Activated naive CD4-positive, alpha-beta T cell treated with anti-CD3 and anti-CD28 coated beads for 36 hours (primary cell): Measurements from ENCODE around the gene LGALS16. TPM values are rescaled to one million over a fixed set of nuclear protein-coding genes. Genes with fewer than 3 reads are reported as not detected.
"Not testable (repeated sequence)": the region's sequence is repeated elsewhere in the genome, so short reads cannot be mapped to it uniquely, and the experiment has no call there.

Source experiments
- CTCF ChIA-PET: fragments of 350-600 bp; sonication (Branson Sonifier 250); formaldehyde crosslinking; loops from one replicate; lab custom pipeline; 2021; ENCODE audit warnings: antibody characterized with exemption; lab: Charles Lee
- DNase-seq: peaks from one replicate; pipeline ENCODE4 v3.0.0-alpha.2; 2020
- H3K27ac Mint-ChIP-seq: one replicate; pipeline ENCODE4 v1.8.0; 2021; ENCODE audit warnings: mild to moderate bottlenecking, mixed read lengths
- H3K27me3 Mint-ChIP-seq: one replicate; pipeline ENCODE4 v1.8.0; 2021; ENCODE audit warnings: low read depth, mixed read lengths
- H3K36me3 Mint-ChIP-seq: one replicate; pipeline ENCODE4 v1.8.0; 2021; ENCODE audit warnings: low read depth, mixed read lengths
- H3K4me1 Mint-ChIP-seq: one replicate; pipeline ENCODE4 v1.8.0; 2021; ENCODE audit warnings: low read depth, mixed read lengths
- H3K4me3 Mint-ChIP-seq: one replicate; pipeline ENCODE4 v1.8.0; 2021; ENCODE audit warnings: mild to moderate bottlenecking, moderate library complexity, mixed read lengths
- H3K9me3 Mint-ChIP-seq: one replicate; pipeline ENCODE4 v1.8.0; 2021; ENCODE audit warnings: mixed read lengths
- intact Hi-C: fragments of 100-400 bp; cut with micrococcal nuclease; formaldehyde crosslinking; loops from one replicate; pipeline ENCODE4 v1.15.1; 2023
- total RNA-seq, 2 experiments: library from RNA; stranded (reverse); gene quantifications; one replicate each; pipeline ENCODE4 v1.2.3, GENCODE V29; 2021

Gene LGALS16
- total RNA-seq, 2 experiments from 2014 or later = not detected

DNA sequence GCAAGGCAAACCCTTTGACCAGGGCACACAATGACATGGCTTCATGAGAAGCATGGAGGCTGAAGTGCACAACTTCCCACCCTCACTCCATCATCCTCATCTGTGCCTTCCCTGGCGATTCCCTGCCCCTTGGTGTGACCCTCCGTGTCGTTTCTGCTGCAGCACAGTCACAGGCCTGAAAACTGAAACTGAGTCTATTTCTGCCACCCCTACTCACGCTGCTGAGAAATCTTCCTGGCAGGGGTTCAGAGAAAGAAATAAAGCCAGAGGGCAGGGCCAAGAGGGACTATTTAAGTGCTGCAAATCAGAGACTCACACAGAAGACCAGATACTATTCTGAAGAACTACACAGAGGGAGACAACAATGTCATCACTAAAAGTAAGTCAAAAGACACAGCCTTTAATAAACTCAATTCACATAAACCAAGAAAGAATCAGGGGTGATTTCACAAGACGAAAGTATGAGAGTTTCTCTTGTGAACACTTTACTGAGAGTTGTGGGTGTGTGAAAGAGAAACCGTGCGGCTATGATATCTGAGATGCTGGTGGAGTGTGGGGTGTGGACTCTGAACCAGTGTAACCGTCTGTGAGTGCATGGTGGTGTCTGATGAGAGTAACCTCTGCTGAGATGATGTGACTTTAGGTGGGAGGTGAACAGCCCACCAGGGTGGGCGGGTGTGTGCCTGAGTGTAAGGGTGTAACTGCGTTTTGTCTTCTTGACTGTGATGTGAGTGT lies 23.5 kb downstream of the LGALS16 start:
- Mint-ChIP-seq H3K4me1 (peaks cover 50% of the 10 kb centered on the region), H3K27me3 (no peaks in the 10 kb centered on the region), H3K4me3 (peak overlapping the region; percentile 69), H3K36me3 (peaks cover 1% of the 10 kb centered on the region), H3K27ac (peak overlapping the region; percentile 84), H3K9me3 (no peaks in the 10 kb centered on the region)
- peak; percentile 71 for DNase-seq
- intact Hi-C loops = loop anchor here (1.0 to 10.0 kb wide), 4 partner anchors 13 to 554 kb away; partner anchors contain the start of genes LGALS14 and PAK4
- CTCF ChIA-PET = no interaction called here

DNA sequence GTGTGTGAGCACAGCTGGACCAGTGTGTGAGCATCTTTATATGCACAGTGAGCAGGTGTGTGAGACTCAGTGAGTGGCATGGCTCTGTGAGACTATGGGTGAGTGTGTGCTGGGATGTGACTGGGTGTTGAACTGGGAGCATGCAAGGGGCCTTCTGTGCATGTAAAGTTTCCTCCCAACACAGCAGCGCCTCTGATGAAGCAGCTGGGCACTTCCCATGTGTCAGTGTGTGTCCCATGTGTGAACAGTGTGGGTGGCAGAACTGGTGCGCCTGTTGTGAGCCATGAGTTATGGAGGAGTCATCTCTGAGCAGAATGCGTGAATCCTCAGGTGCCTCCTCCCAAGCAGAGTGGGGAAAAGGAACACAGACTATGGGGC lies 24.1 kb downstream of the LGALS16 start:
- peak; percentile 75 for DNase-seq
- Mint-ChIP-seq H3K27me3 (no peaks in the 10 kb centered on the region), H3K36me3 (peaks cover 1% of the 10 kb centered on the region), H3K4me1 (peaks cover 50% of the 10 kb centered on the region), H3K4me3 (peak overlapping the region; percentile 69), H3K9me3 (no peaks in the 10 kb centered on the region), H3K27ac (peak overlapping the region; percentile 84)
- intact Hi-C loops = loop anchor here (1.0 to 10.0 kb wide), 4 partner anchors 13 to 555 kb away; partner anchors contain the start of genes LGALS14 and PAK4
- CTCF ChIA-PET = interaction anchor here (0.9 kb wide), 1 partner anchor 85 kb away, joined by 3 read pairs; no protein-coding TSS in a partner anchor

DNA sequence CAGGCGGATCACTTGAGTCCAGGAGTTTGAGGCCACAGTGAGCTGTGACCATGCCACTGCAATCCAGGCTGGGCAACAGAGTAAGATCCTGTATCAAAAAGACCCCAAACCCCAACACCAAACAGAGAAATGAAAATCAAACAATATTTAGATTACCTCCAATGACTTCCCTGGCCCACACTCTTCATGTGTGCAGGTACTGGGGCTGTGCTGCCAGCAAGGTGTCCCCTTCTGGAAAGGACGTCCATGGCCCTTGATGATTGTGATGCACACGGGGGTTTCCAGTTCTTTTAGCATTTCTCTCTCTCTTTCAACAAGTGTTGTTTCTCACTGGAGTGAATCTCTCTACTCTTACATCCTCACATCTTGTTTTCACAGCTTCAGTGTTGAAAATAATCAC lies 24.9 kb downstream of the LGALS16 start:
- H3K4me3 Mint-ChIP-seq = no peak overlapping the region
- H3K27me3 Mint-ChIP-seq = no peaks in the 10 kb centered on the region
- no peak overlapping the region for H3K27ac Mint-ChIP-seq

DNA sequence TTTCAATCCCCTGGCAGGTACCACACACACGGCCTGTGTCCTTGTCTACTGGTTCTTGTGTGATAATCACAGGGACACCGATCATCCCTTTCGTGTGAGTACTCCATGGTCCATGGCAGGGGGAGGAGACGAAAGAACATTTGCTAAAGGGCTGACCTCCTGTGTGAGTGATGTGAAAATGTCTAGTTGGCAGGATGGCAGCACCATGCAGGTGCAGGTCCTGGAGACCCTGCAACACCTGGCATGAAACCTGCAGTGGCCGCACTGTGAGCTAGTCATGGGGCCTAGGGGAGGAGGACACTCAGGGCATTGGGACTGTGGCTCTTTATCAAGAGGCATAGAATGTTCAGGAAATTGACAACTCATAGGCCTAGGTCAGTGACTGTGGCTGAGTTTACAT lies 25.7 kb downstream of the LGALS16 start:
- H3K27me3 Mint-ChIP-seq = no peaks in the 10 kb centered on the region
- intact Hi-C loops = no loop called here
- H3K4me1 Mint-ChIP-seq = peaks cover 40% of the 10 kb centered on the region
- H3K27ac Mint-ChIP-seq = no peak overlapping the region
- peaks cover 1% of the 10 kb centered on the region for H3K36me3 Mint-ChIP-seq
- no peak overlapping the region for H3K4me3 Mint-ChIP-seq
- DNase-seq = no peak
- CTCF ChIA-PET = interaction anchor here (0.6 to 0.9 kb wide), 2 partner anchors 130 to 1090 kb away, joined by 3 to 5 read pairs; no protein-coding TSS in a partner anchor
- H3K9me3 Mint-ChIP-seq = no peaks in the 10 kb centered on the region

More for the DNA sequence above, 24.9 kb downstream of the LGALS16 start:
- no peak for DNase-seq
- Mint-ChIP-seq H3K9me3 (no peaks in the 10 kb centered on the region), H3K36me3 (peaks cover 1% of the 10 kb centered on the region), H3K4me1 (peaks cover 43% of the 10 kb centered on the region)
- CTCF ChIA-PET = interaction anchor here (0.6 to 0.9 kb wide), 3 partner anchors 84 to 129 kb away, joined by 3 to 5 read pairs (median 3); no protein-coding TSS in a partner anchor
- intact Hi-C loops = no loop called here

DNA sequence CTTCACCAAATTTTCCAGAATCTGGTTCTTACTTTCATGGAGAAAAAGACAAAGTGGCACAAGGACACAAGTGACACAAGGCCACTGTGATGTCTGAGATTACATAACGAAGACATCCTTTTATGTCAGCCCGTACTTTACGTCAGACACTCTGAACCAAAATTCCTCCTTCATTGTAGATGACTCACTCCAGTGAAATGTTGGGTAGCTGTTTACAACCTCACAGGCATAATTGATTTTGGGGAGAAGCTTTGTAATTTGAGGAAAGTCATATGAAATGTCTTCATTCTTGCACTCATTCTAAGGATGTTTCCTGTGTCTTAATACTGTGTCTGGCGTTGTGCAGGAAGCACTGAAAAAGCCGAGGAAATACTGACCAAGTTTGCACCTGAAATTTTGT lies 28.6 kb downstream of the LGALS16 start:
- no peak overlapping the region for H3K4me3 Mint-ChIP-seq
- intact Hi-C loops = no loop called here
- no peaks in the 10 kb centered on the region for H3K27me3 Mint-ChIP-seq
- no peak for DNase-seq
- H3K27ac Mint-ChIP-seq = no peak overlapping the region
- H3K36me3 Mint-ChIP-seq = peaks cover 1% of the 10 kb centered on the region
- peaks cover 1% of the 10 kb centered on the region for H3K9me3 Mint-ChIP-seq
- H3K4me1 Mint-ChIP-seq = peaks cover 25% of the 10 kb centered on the region
- CTCF ChIA-PET = no interaction called here

DNA sequence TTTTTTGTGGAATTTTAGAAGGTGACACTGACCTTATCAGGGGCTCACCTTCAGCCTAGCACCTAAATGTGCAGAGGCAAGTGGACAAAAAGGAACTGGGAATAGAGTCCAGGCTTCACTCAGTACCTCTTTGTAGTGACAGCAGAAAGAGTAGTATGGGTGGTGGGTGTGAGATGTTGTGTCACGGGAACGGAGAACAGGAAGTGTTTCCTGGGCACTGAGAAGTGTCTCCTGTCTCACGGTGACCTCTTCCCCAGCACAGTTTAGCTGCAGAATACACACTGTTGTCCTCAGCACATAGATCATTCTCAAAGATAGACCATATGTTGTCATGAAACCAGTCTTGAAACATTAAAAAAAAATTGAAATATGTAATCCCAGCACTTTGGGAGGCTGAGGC lies 31.0 kb downstream of the LGALS16 start:
- Mint-ChIP-seq H3K27ac (no peak overlapping the region), H3K36me3 (peaks cover 1% of the 10 kb centered on the region), H3K4me3 (no peak overlapping the region), H3K9me3 (peaks cover 5% of the 10 kb centered on the region), H3K4me1 (peaks cover 9% of the 10 kb centered on the region), H3K27me3 (no peaks in the 10 kb centered on the region)
- DNase-seq = no peak
- intact Hi-C loops = no loop called here
- CTCF ChIA-PET = no interaction called here

DNA sequence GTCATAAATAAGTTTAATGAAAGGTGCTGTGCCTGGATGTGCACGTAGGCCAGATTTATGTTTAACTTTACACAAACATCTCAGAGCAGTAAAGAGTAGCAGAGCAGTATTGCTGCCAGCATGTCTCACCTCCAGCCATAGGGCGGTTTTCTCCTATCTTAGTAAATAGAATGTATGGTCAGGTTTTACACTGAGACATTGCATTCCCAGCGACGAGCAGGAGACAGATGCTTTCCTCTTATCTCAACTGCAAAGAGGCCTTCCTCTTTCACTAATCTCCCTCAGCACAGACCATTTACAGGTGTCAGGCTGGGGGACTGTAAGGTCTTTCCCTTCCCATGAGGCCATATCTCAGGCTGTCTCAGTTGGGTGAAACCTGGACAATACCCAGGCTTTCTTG lies 32.9 kb downstream of the LGALS16 start:
- H3K4me1 Mint-ChIP-seq = peaks cover 11% of the 10 kb centered on the region
- H3K36me3 Mint-ChIP-seq, H3K9me3 Mint-ChIP-seq, H3K27me3 Mint-ChIP-seq, H3K4me3 Mint-ChIP-seq, DNase-seq, CTCF ChIA-PET, intact Hi-C loops, H3K27ac Mint-ChIP-seq: not testable (repeated sequence)

DNA sequence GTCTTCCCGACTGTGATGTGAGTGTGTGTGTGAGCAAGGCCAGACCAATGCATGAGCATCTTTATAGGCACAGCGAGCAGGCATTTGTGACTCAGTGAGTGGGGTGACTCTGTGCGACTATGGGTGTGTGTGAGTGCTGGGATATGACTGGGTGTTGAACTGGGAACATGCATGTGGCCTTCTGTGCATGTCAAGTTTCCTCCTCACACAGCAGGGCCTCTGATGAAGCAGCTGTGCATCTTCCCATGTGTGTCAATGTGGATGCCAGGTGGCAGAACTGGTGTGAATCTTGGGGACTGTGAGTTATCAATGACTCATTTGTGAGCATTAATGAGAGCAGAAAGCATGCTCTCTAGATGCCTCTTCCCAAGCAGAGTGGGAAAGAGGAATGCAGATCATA lies 36.5 kb downstream of the LGALS16 start:
- CTCF ChIA-PET = no interaction called here
- Mint-ChIP-seq H3K27me3 (no peaks in the 10 kb centered on the region), H3K36me3 (no peaks in the 10 kb centered on the region), H3K27ac (no peak overlapping the region), H3K4me1 (peaks cover 2% of the 10 kb centered on the region), H3K9me3 (peaks cover 5% of the 10 kb centered on the region), H3K4me3 (no peak overlapping the region)
- intact Hi-C loops = loop anchor here (1.0 kb wide), 1 partner anchor 13 kb away; no protein-coding TSS in a partner anchor
- peak; percentile 57 for DNase-seq

DNA sequence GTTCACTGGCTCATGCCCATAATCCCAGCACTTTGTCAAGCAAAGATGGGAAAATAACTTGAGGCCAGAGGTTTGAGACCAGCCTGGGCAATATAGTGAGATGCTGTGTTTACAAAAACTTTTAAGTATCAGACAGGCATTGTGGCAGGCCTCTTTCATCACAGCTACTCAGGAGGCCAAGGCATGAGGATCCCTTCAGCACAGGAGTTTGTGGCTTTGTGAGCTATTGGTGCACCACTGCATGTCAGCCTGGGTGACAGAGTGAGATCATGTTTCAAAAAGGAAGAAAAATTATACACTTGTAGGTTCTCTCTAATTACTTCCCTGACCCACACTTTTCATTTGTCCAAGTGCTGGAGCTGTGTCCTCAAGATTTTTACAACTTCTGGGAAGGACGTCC lies 37.1 kb downstream of the LGALS16 start:
- peaks cover 5% of the 10 kb centered on the region for H3K9me3 Mint-ChIP-seq
- intact Hi-C loops = loop anchor here (1.0 kb wide), 1 partner anchor 14 kb away; no protein-coding TSS in a partner anchor
- no peaks in the 10 kb centered on the region for H3K36me3 Mint-ChIP-seq
- H3K4me3 Mint-ChIP-seq = no peak overlapping the region
- peaks cover 2% of the 10 kb centered on the region for H3K4me1 Mint-ChIP-seq
- H3K27me3 Mint-ChIP-seq = no peaks in the 10 kb centered on the region
- CTCF ChIA-PET = no interaction called here
- no peak overlapping the region for H3K27ac Mint-ChIP-seq
- no peak for DNase-seq

DNA sequence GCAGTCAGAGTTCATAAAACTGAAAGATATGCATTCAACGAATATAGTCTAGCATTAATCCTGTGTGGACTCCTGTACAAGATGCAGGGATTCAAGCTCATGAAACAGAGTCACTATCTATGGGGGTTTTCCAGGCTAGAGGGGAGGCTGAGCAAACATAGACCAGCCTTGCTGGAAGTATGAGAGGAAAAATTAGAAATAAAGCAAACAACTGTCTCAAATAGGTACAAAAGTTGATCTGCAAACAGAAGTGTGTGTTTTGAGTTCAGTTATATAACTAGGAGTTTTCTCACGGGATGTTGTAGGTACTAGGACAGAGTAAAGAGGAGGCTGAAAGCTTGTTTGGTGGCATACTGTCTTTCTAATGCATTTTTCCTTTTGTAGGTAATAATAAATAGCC lies 40.0 kb downstream of the LGALS16 start:
- no peak overlapping the region for H3K4me3 Mint-ChIP-seq
- intact Hi-C loops = no loop called here
- CTCF ChIA-PET = no interaction called here
- no peak overlapping the region for H3K27ac Mint-ChIP-seq
- no peaks in the 10 kb centered on the region for H3K36me3 Mint-ChIP-seq
- H3K9me3 Mint-ChIP-seq = no peaks in the 10 kb centered on the region
- DNase-seq = no peak
- H3K27me3 Mint-ChIP-seq = no peaks in the 10 kb centered on the region
- H3K4me1 Mint-ChIP-seq = peaks cover 6% of the 10 kb centered on the region

DNA sequence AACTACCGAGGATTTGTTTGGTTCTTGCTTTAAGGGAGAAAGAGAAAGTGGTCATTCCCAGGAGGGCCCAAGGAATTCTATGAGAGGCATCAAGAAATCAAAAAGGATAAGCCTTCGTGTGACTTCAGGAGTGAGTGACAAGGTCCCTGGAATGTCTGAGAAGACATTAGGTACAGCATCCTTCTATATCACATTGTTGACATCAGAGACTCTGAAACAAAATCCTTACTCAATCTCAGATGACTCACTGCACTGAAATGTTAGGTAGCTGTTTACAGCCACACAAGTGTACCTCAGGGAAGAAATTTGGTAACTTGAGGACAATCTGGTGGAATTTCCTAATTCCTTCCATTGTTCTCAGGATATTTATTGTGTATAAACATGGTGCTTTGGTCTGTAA lies 40.7 kb downstream of the LGALS16 start:
- Mint-ChIP-seq H3K4me3 (no peak overlapping the region), H3K4me1 (peaks cover 6% of the 10 kb centered on the region), H3K27me3 (no peaks in the 10 kb centered on the region), H3K9me3 (no peaks in the 10 kb centered on the region), H3K36me3 (no peaks in the 10 kb centered on the region), H3K27ac (no peak overlapping the region)
- intact Hi-C loops = no loop called here
- DNase-seq = no peak
- CTCF ChIA-PET = no interaction called here

DNA sequence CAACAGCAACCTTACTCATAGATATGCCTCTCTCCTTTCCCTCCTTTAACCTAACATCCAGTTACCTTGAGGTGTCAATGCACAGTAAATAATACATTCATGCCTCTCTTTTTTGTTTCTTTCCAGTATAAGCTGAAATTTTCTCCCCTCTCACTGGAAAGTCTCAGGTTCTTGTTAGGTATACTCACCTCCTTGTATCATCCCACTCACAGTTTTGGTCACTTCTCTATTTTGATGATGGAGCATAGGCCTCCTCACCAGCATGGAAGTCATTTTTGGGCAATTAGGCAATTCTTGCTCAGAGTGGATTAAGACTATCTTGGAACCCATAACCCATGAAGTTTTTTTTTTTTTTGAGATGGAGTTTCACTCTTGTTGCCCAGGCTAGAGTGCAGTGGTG lies 42.8 kb downstream of the LGALS16 start:
- H3K27ac Mint-ChIP-seq = no peak overlapping the region
- H3K4me3 Mint-ChIP-seq = no peak overlapping the region
- H3K27me3 Mint-ChIP-seq = no peaks in the 10 kb centered on the region
- intact Hi-C loops = no loop called here
- no peak for DNase-seq
- H3K9me3 Mint-ChIP-seq = no peaks in the 10 kb centered on the region
- peaks cover 7% of the 10 kb centered on the region for H3K4me1 Mint-ChIP-seq
- H3K36me3 Mint-ChIP-seq = no peaks in the 10 kb centered on the region
- CTCF ChIA-PET = interaction anchor here (1.2 kb wide), 1 partner anchor 24 kb away, joined by 4 read pairs; no protein-coding TSS in a partner anchor

DNA sequence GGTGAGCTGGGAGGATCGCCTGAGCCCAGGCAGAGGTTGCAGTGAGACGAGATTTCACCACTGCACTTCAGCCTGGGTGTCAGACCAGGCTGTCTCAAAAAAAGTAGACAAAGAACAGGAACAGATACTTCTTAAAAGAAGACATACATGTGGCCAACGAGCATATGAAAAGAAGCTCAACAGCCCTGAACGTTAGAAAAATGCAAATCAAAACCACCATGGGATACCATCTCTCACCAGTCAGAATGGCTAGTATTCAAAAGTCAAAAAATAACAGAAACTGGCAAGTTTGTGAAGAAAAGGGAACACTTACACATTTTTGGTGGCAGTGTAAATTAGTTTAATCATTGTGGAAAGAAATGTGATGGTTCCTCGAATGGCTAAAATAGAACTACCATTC lies 45.6 kb downstream of the LGALS16 start:
- H3K27ac Mint-ChIP-seq = no peak overlapping the region
- intact Hi-C loops = no loop called here
- H3K4me3 Mint-ChIP-seq = no peak overlapping the region
- no peaks in the 10 kb centered on the region for H3K27me3 Mint-ChIP-seq
- H3K9me3 Mint-ChIP-seq = no peaks in the 10 kb centered on the region
- peaks cover 31% of the 10 kb centered on the region for H3K4me1 Mint-ChIP-seq
- DNase-seq = no peak
- CTCF ChIA-PET = interaction anchor here (0.7 to 1.0 kb wide), 2 partner anchors 27 to 488 kb away, joined by 3 read pairs; no protein-coding TSS in a partner anchor
- no peaks in the 10 kb centered on the region for H3K36me3 Mint-ChIP-seq
